GM23338 (cell line): ENCODE results near the gene CYBRD1. TPM values are rescaled to one million over a fixed set of nuclear protein-coding genes. Genes with fewer than 3 reads are reported as not detected.

Experiments used
- CREB1 ChIP-seq: fragments of 250-450 bp; sonication (Bioruptor Pico); IDR thresholded peaks from 2 replicates; pipeline ENCODE4 v1.5.0; 2020; ENCODE audit warnings: low read depth, mild to moderate bottlenecking, moderate library complexity
- EZH2 ChIP-seq: fragments of 200-600 bp; sonication (generic); IDR thresholded peaks from one replicate; pipeline ENCODE4 v1.8.0; 2017; ENCODE audit warnings: antibody characterized with exemption, mild to moderate bottlenecking, low read depth; ENCODE audit not compliant: unreplicated experiment
- EZH2phosphoT487 ChIP-seq: fragments of 200-600 bp; sonication (generic); IDR thresholded peaks from one replicate; pipeline ENCODE4 v1.8.1; 2018; ENCODE audit warnings: antibody characterized with exemption; ENCODE audit not compliant: unreplicated experiment
- JUNB ChIP-seq: IDR thresholded peaks from one replicate; pipeline ENCODE4 v1.6.1; 2016; ENCODE audit warnings: antibody characterized with exemption; ENCODE audit not compliant: unreplicated experiment
- NANOG ChIP-seq: IDR thresholded peaks from 2 replicates; pipeline ENCODE4 v1.6.1; 2016; ENCODE audit warnings: antibody characterized with exemption, borderline replicate concordance
- STAT1 ChIP-seq: IDR thresholded peaks from one replicate; pipeline ENCODE4 v1.6.1; 2016; ENCODE audit warnings: antibody characterized with exemption; ENCODE audit not compliant: unreplicated experiment
- ZNF114 ChIP-seq: fragments of 250-450 bp; sonication (Bioruptor Pico); IDR thresholded peaks from 2 replicates; pipeline ENCODE4 v1.5.0; 2020; ENCODE audit warnings: mild to moderate bottlenecking, moderate library complexity
- polyA plus RNA-seq: library from polyadenylated mRNA; unstranded; fragments of >200 nt; fragmentation: Nextera tagmentation; extraction: Ambion mirVana; gene quantifications from 2 replicates; pipeline ENCODE4 v1.2.1, GENCODE V29; 2016
- total RNA-seq: library from RNA; depleted of rRNA; stranded (reverse); fragments of >200 nt; shearing (Covaris generic); gene quantifications from 2 replicates; pipeline ENCODE4 v1.2.3, GENCODE V29; 2014
- TF ChIP-seq, protein P1 (sequence below): fragments of 250-450 bp; sonication (Bioruptor Pico); IDR thresholded peaks from 2 replicates; pipeline ENCODE4 v1.5.0; 2020; ENCODE audit warnings: mild to moderate bottlenecking, moderate library complexity
- TF ChIP-seq, protein P2 (sequence below): IDR thresholded peaks from one replicate; pipeline ENCODE4 v1.6.1; 2018; ENCODE audit warnings: antibody characterized with exemption; ENCODE audit not compliant: unreplicated experiment
- TF ChIP-seq, protein P3 (sequence below): IDR thresholded peaks from 2 replicates; pipeline ENCODE4 v1.6.1; 2016; ENCODE audit warnings: antibody characterized with exemption
- TF ChIP-seq, protein P4 (sequence below), 2 experiments: fragments of 200-600 bp in 1 of 2; sonication (generic) in 1 of 2; conservative IDR thresholded peaks; 2 replicates each; pipeline versions ENCODE4 v1.5.1 to v1.6.1; 2016 to 2017; ENCODE audit warnings: antibody characterized with exemption in 2 of 2, low read depth in 2 of 2, mild to moderate bottlenecking in 2 of 2, moderate library complexity in 1 of 2

CYBRD1 gene
- total and polyA plus RNA-seq, 2 experiments from 2014 or later: 3.4 to 5.3 TPM

DNA sequence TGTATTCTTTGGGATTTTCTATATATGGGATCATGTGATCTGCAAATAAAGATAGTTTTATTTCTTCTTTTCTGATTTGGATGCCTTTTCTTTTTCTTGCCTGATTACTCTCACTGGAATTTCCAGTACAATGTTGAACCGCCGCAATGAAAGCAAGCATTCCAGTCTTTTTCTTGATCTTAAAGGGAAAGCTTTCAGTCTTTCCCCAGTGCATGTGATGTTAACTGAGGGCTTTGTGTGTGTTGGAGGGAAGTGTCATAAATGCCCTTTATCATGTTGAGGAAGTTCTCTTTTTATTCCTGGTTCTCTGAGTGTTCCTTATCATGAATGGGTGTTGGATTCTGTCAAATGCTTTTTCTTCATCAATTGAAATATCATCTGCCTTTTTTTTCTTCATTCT is 16.9 kb upstream of the CYBRD1 start (continued):
- TF ChIP-seq, protein P1, sequence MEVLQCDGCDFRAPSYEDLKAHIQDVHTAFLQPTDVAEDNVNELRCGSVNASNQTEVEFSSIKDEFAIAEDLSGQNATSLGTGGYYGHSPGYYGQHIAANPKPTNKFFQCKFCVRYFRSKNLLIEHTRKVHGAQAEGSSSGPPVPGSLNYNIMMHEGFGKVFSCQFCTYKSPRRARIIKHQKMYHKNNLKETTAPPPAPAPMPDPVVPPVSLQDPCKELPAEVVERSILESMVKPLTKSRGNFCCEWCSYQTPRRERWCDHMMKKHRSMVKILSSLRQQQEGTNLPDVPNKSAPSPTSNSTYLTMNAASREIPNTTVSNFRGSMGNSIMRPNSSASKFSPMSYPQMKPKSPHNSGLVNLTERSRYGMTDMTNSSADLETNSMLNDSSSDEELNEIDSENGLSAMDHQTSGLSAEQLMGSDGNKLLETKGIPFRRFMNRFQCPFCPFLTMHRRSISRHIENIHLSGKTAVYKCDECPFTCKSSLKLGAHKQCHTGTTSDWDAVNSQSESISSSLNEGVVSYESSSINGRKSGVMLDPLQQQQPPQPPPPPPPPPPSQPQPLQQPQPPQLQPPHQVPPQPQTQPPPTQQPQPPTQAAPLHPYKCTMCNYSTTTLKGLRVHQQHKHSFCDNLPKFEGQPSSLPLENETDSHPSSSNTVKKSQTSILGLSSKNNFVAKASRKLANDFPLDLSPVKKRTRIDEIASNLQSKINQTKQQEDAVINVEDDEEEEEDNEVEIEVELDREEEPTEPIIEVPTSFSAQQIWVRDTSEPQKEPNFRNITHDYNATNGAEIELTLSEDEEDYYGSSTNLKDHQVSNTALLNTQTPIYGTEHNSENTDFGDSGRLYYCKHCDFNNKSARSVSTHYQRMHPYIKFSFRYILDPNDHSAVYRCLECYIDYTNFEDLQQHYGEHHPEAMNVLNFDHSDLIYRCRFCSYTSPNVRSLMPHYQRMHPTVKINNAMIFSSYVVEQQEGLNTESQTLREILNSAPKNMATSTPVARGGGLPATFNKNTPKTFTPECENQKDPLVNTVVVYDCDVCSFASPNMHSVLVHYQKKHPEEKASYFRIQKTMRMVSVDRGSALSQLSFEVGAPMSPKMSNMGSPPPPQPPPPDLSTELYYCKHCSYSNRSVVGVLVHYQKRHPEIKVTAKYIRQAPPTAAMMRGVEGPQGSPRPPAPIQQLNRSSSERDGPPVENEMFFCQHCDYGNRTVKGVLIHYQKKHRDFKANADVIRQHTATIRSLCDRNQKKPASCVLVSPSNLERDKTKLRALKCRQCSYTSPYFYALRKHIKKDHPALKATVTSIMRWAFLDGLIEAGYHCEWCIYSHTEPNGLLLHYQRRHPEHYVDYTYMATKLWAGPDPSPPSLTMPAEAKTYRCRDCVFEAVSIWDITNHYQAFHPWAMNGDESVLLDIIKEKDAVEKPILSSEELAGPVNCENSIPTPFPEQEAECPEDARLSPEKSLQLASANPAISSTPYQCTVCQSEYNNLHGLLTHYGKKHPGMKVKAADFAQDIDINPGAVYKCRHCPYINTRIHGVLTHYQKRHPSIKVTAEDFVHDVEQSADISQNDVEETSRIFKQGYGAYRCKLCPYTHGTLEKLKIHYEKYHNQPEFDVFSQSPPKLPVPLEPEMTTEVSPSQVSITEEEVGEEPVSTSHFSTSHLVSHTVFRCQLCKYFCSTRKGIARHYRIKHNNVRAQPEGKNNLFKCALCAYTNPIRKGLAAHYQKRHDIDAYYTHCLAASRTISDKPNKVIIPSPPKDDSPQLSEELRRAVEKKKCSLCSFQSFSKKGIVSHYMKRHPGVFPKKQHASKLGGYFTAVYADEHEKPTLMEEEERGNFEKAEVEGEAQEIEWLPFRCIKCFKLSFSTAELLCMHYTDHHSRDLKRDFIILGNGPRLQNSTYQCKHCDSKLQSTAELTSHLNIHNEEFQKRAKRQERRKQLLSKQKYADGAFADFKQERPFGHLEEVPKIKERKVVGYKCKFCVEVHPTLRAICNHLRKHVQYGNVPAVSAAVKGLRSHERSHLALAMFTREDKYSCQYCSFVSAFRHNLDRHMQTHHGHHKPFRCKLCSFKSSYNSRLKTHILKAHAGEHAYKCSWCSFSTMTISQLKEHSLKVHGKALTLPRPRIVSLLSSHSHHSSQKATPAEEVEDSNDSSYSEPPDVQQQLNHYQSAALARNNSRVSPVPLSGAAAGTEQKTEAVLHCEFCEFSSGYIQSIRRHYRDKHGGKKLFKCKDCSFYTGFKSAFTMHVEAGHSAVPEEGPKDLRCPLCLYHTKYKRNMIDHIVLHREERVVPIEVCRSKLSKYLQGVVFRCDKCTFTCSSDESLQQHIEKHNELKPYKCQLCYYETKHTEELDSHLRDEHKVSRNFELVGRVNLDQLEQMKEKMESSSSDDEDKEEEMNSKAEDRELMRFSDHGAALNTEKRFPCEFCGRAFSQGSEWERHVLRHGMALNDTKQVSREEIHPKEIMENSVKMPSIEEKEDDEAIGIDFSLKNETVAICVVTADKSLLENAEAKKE (CRISPR knock-in tag): no peak
- TF ChIP-seq EZH2: no peak
- TF ChIP-seq NANOG: no peak
- TF ChIP-seq EZH2phosphoT487: no peak
- TF ChIP-seq, protein P2, sequence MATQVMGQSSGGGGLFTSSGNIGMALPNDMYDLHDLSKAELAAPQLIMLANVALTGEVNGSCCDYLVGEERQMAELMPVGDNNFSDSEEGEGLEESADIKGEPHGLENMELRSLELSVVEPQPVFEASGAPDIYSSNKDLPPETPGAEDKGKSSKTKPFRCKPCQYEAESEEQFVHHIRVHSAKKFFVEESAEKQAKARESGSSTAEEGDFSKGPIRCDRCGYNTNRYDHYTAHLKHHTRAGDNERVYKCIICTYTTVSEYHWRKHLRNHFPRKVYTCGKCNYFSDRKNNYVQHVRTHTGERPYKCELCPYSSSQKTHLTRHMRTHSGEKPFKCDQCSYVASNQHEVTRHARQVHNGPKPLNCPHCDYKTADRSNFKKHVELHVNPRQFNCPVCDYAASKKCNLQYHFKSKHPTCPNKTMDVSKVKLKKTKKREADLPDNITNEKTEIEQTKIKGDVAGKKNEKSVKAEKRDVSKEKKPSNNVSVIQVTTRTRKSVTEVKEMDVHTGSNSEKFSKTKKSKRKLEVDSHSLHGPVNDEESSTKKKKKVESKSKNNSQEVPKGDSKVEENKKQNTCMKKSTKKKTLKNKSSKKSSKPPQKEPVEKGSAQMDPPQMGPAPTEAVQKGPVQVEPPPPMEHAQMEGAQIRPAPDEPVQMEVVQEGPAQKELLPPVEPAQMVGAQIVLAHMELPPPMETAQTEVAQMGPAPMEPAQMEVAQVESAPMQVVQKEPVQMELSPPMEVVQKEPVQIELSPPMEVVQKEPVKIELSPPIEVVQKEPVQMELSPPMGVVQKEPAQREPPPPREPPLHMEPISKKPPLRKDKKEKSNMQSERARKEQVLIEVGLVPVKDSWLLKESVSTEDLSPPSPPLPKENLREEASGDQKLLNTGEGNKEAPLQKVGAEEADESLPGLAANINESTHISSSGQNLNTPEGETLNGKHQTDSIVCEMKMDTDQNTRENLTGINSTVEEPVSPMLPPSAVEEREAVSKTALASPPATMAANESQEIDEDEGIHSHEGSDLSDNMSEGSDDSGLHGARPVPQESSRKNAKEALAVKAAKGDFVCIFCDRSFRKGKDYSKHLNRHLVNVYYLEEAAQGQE: no peak
- TF ChIP-seq, protein P3, sequence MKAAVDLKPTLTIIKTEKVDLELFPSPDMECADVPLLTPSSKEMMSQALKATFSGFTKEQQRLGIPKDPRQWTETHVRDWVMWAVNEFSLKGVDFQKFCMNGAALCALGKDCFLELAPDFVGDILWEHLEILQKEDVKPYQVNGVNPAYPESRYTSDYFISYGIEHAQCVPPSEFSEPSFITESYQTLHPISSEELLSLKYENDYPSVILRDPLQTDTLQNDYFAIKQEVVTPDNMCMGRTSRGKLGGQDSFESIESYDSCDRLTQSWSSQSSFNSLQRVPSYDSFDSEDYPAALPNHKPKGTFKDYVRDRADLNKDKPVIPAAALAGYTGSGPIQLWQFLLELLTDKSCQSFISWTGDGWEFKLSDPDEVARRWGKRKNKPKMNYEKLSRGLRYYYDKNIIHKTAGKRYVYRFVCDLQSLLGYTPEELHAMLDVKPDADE: no peak
- no peak for TF ChIP-seq JUNB
- TF ChIP-seq CREB1: no peak
- TF ChIP-seq, protein P4, sequence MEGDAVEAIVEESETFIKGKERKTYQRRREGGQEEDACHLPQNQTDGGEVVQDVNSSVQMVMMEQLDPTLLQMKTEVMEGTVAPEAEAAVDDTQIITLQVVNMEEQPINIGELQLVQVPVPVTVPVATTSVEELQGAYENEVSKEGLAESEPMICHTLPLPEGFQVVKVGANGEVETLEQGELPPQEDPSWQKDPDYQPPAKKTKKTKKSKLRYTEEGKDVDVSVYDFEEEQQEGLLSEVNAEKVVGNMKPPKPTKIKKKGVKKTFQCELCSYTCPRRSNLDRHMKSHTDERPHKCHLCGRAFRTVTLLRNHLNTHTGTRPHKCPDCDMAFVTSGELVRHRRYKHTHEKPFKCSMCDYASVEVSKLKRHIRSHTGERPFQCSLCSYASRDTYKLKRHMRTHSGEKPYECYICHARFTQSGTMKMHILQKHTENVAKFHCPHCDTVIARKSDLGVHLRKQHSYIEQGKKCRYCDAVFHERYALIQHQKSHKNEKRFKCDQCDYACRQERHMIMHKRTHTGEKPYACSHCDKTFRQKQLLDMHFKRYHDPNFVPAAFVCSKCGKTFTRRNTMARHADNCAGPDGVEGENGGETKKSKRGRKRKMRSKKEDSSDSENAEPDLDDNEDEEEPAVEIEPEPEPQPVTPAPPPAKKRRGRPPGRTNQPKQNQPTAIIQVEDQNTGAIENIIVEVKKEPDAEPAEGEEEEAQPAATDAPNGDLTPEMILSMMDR (conservative IDR thresholded peaks at IDR 0.05; ENCODE audit: low read depth in 2 of 2): no peak
- no peak for TF ChIP-seq ZNF114 (CRISPR knock-in tag)
- no peak for TF ChIP-seq STAT1
